MCF 10A (cell line): ENCODE data around the gene FBXW11. TPM values are rescaled to one million over a fixed set of nuclear protein-coding genes. Genes with fewer than 3 reads are reported as not detected.

ENCODE experiments used
- BruUV-seq: library from RNA; stranded (reverse); fragments of 400-500 nt; replicated peaks from 2 replicates; lab custom pipeline; 2021; lab: Mats Ljungman, UMichigan
- CTCF ChIA-PET: fragments of 300-600 bp; sonication (Branson Sonifier 250); formaldehyde crosslinking; extraction: SDS; loops from one replicate; lab custom pipeline; 2021; ENCODE audit warnings: antibody characterized with exemption, inconsistent platforms; lab: Yijun Ruan, JAX
- POLR2A ChIA-PET: fragments of 300-600, 350-650 bp; sonication (Branson Sonifier 250); formaldehyde crosslinking; extraction: SDS; loops from one replicate; lab custom pipeline; 2020; ENCODE audit warnings: antibody characterized with exemption, inconsistent platforms; lab: Yijun Ruan, JAX
- DNase-seq: peaks from one replicate; pipeline ENCODE4 v3.0.0-alpha.2; 2018; ENCODE audit not compliant: unreplicated experiment
- H3K27ac Mint-ChIP-seq: one replicate; pipeline ENCODE4 v1.8.0; 2022; ENCODE audit warnings: mild to moderate bottlenecking, low read depth, mixed read lengths; ENCODE audit not compliant: unreplicated experiment
- H3K27me3 Mint-ChIP-seq: one replicate; pipeline ENCODE4 v1.8.0; 2022; ENCODE audit warnings: mixed read lengths; ENCODE audit not compliant: insufficient read depth, unreplicated experiment
- H3K36me3 Mint-ChIP-seq: one replicate; pipeline ENCODE4 v1.8.0; 2022; ENCODE audit warnings: mild to moderate bottlenecking, moderate library complexity, mixed read lengths; ENCODE audit not compliant: insufficient read depth, unreplicated experiment
- H3K4me1 Mint-ChIP-seq: one replicate; pipeline ENCODE4 v1.8.0; 2022; ENCODE audit warnings: mixed read lengths; ENCODE audit not compliant: insufficient read depth, unreplicated experiment
- H3K4me3 Mint-ChIP-seq: one replicate; pipeline ENCODE4 v1.8.0; 2022; ENCODE audit warnings: mild to moderate bottlenecking, moderate library complexity, mixed read lengths; ENCODE audit not compliant: unreplicated experiment
- H3K9me3 Mint-ChIP-seq: one replicate; pipeline ENCODE4 v1.8.0; 2022; ENCODE audit warnings: mixed read lengths; ENCODE audit not compliant: unreplicated experiment
- CTCF ChIP-seq: fragments of 200-600 bp; IDR thresholded peaks from one replicate; pipeline ENCODE4 v1.8.0; 2022; ENCODE audit warnings: antibody characterized with exemption, mild to moderate bottlenecking; ENCODE audit not compliant: unreplicated experiment
- intact Hi-C: fragments of 100-400 bp; cut with micrococcal nuclease; formaldehyde crosslinking; loops from 2 replicates; pipeline ENCODE4 v1.14.1; 2022
- total RNA-seq: library from RNA; stranded (reverse); gene quantifications from 2 replicates; pipeline ENCODE4 v1.2.3, GENCODE V29; 2022

The FBXW11 gene
- total RNA-seq, 1 experiment from 2014 or later: 64.7 TPM

DNA sequence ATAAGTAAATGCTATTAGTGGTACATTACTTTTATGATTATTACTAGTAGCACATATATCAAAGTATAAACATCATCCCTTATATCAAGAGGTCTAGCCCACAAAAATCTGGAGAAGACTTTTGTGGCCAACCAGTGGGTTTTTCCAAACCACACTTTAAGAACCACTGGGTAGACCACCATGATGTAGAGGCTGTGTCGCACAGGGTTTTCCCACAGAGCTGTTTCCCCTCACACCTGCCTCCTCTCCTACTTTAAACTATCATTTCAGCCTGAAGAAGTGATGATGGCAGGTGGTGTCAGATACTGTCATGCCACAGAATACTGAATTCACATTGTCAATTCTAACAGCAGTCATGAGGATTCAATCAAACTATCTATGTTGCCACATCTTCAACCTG, 109.2 kb downstream of the FBXW11 start:
- Mint-ChIP-seq H3K27ac (no peak overlapping the region), H3K36me3 (peaks cover 37% of the 10 kb centered on the region), H3K4me1 (no peaks in the 10 kb centered on the region), H3K27me3 (no peaks in the 10 kb centered on the region), H3K9me3 (no peaks in the 10 kb centered on the region), H3K4me3 (no peak overlapping the region)
- no peak for DNase-seq
- BruUV-seq: no TSS peak
- no peak for TF ChIP-seq CTCF
- ChIA-PET CTCF (interaction anchor here (0.9 kb wide), 1 partner anchor 12 kb away, joined by 3 read pairs; no protein-coding TSS in a partner anchor), POLR2A (interaction anchor here (0.7 kb wide), 1 partner anchor 65 kb away, joined by 3 read pairs; no protein-coding TSS in a partner anchor)
- intact Hi-C loops: no loop called here

GRCh38 chr5:171895081-171895480, 111.4 kb downstream of the FBXW11 start:
- ChIA-PET POLR2A (interaction anchor here (0.6 kb wide), 1 partner anchor 137 kb away, joined by 3 read pairs; no protein-coding TSS in a partner anchor), CTCF (interaction anchor here (0.6 to 1.9 kb wide), 4 partner anchors 12 to 476 kb away, joined by 3 to 7 read pairs (median 4); partner anchors contain the start of gene FGF18)
- DNase-seq: no peak
- no peak for TF ChIP-seq CTCF
- intact Hi-C loops: no loop called here
- no peaks in the 10 kb centered on the region for H3K9me3 Mint-ChIP-seq
- H3K27ac Mint-ChIP-seq: no peak overlapping the region
- peaks cover 49% of the 10 kb centered on the region for H3K36me3 Mint-ChIP-seq
- no peaks in the 10 kb centered on the region for H3K4me1 Mint-ChIP-seq
- BruUV-seq: no TSS peak
- no peak overlapping the region for H3K4me3 Mint-ChIP-seq
- no peaks in the 10 kb centered on the region for H3K27me3 Mint-ChIP-seq

DNA sequence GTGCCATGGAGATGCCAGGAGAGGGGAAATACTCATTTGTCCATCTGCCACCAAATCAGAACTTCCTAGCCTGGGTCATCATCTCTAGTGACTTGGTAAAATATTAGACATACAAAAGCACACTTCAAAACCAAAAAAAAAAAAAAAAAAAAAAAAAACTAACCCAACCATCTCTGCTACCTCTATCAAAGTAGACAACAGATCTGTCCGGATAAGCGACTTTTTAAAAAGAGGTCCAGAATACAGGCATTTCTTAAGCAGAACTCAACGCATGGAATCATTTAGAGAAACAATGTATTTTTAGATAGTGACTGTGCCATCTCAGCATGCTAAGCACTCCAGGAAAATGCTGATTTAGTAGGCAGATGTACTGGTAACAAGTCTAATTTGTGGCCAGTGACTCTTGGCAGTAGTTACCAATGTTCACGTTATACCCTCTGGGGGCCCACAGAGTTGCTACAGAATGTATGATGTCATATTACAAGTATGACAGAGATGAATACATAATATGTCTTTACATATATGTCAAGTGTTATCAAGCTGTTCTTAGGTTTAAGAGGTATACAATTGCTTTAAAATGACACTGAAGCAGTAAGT, 113.0 kb downstream of the FBXW11 start:
- intact Hi-C loops: no loop called here
- no peaks in the 10 kb centered on the region for H3K4me1 Mint-ChIP-seq
- peak; percentile 8 for DNase-seq
- BruUV-seq: no TSS peak
- ChIA-PET POLR2A (interaction anchor here (0.9 to 1.8 kb wide), 3 partner anchors 11 to 21 kb away, joined by 3 to 5 read pairs (median 3); no protein-coding TSS in a partner anchor), CTCF (interaction anchor here (0.7 to 2.6 kb wide), 10 partner anchors 8 to 686 kb away, joined by 3 to 15 read pairs (median 4); partner anchors contain the start of gene FGF18)
- H3K27me3 Mint-ChIP-seq: no peaks in the 10 kb centered on the region
- no peak overlapping the region for H3K4me3 Mint-ChIP-seq
- H3K36me3 Mint-ChIP-seq: peaks cover 65% of the 10 kb centered on the region
- no peak for TF ChIP-seq CTCF
- H3K9me3 Mint-ChIP-seq: no peaks in the 10 kb centered on the region
- H3K27ac Mint-ChIP-seq: peak overlapping the region; percentile 8

- no peak for DNase-seq
- CTCF ChIA-PET: interaction anchor here (1.0 to 1.7 kb wide), 2 partner anchors 18 to 473 kb away, joined by 3 to 6 read pairs; no protein-coding TSS in a partner anchor
- H3K27me3 Mint-ChIP-seq: no peaks in the 10 kb centered on the region
- H3K4me1 Mint-ChIP-seq: no peaks in the 10 kb centered on the region
- no peak overlapping the region for H3K4me3 Mint-ChIP-seq
- H3K36me3 Mint-ChIP-seq: peaks cover 65% of the 10 kb centered on the region
- BruUV-seq: no TSS peak
- intact Hi-C loops: no loop called here
- no peak overlapping the region for H3K27ac Mint-ChIP-seq
- POLR2A ChIA-PET: interaction anchor here (1.0 to 1.1 kb wide), 2 partner anchors 9 to 20 kb away, joined by 3 read pairs; no protein-coding TSS in a partner anchor
- no peak for TF ChIP-seq CTCF
- no peaks in the 10 kb centered on the region for H3K9me3 Mint-ChIP-seq
Observed at GRCh38 chr5:171891595-171891994, 114.8 kb downstream of the FBXW11 start.
